Tibial nerve (tissue), 4 donors: ENCODE data around the gene CHST10. TPM values are rescaled to one million over a fixed set of nuclear protein-coding genes. Genes with fewer than 3 reads are reported as not detected.

Source experiments
- small RNA-seq: library from RNA; depleted of rRNA; stranded (forward); fragments of <200 nt; gene quantifications from one replicate; pipeline ENCODE3, GENCODE V24; 2016
- total RNA-seq, 4 donors: library from RNA; depleted of rRNA; stranded (reverse); fragments of >200 nt; gene quantifications; one replicate each; pipeline ENCODE4 v1.1.0, GENCODE V29; 2016

CHST10 gene
- total RNA-seq, 4 donors from 2014 or later = 9.4 to 17.1 (median 13.0) TPM

Small RNA genes lying within 50 kb of the gene (small RNA-seq; reads per million reads assigned to genes)
- gene AC012493.2 (not detected), gene AC012493.3 (not detected)

Other genes with a start within 250 kb of the CHST10 start
- gene LONRF2, start 95.2 kb downstream of the CHST10 start, total RNA-seq = 10 to 100 TPM; 10.5 to 13.1 (median 12.1) TPM
- not detected for gene NMS, start 52.8 kb upstream of the CHST10 start, total RNA-seq
- 10 to 100 TPM in 1 of 4 donors, 1 to 10 TPM in 3; 7.1 to 12.1 (median 8.4) TPM for gene PDCL3, start 145.3 kb upstream of the CHST10 start, total RNA-seq